GM23338 (cell line): ENCODE data around the gene SERPINA9. TPM values are rescaled to one million over a fixed set of nuclear protein-coding genes. Genes with fewer than 3 reads are reported as not detected.

Experiments
- ATAC-seq: fragments of 200-7000 bp; cut with Tn5 transposase; 3 replicates; pipeline ENCODE4 v1.9.1; 2020
- DNase-seq: peaks from one replicate; pipeline ENCODE4 v3.0.0-alpha.2; 2015; ENCODE audit warnings: low spot score
- H2AFZ ChIP-seq: fragments of 200-600 bp; sonication (generic); 2 replicates; pipeline ENCODE4 v1.8.0; 2016; ENCODE audit warnings: antibody characterized with exemption, mild to moderate bottlenecking, moderate library complexity
- H3F3A ChIP-seq: fragments of 200-600 bp; sonication (generic); replicated peaks from 2 replicates; pipeline ENCODE4 v1.8.0; 2017; ENCODE audit warnings: antibody characterized with exemption, mixed run types, low read depth
- H3K27ac ChIP-seq: fragments of 200-600 bp; sonication (generic); 2 replicates; pipeline ENCODE4 v1.6.1; 2016; ENCODE audit warnings: low read depth
- H3K27me3 ChIP-seq: fragments of 200-600 bp; sonication (generic); 2 replicates; pipeline ENCODE4 v1.8.0; 2016; ENCODE audit warnings: mild to moderate bottlenecking, mixed run types, moderate library complexity; ENCODE audit not compliant: insufficient read depth
- H3K36me3 ChIP-seq: fragments of 200-600 bp; sonication (generic); 2 replicates; pipeline ENCODE4 v1.8.0; 2016; ENCODE audit warnings: mild to moderate bottlenecking; ENCODE audit not compliant: insufficient read depth
- H3K4me1 ChIP-seq: fragments of 200-600 bp; sonication (generic); 2 replicates; pipeline ENCODE4 v1.8.0; 2016; ENCODE audit warnings: mild to moderate bottlenecking, moderate library complexity; ENCODE audit not compliant: insufficient read depth
- H3K4me2 ChIP-seq: fragments of 200-600 bp; sonication (generic); 2 replicates; pipeline ENCODE4 v1.7.1; 2017; ENCODE audit warnings: mixed run types
- H3K4me3 ChIP-seq: fragments of 200-600 bp; sonication (generic); 2 replicates; pipeline ENCODE4 v1.6.1; 2016; ENCODE audit warnings: mixed run types
- H3K79me2 ChIP-seq: fragments of 200-600 bp; sonication (generic); replicated peaks from 2 replicates; pipeline ENCODE4 v1.8.0; 2017; ENCODE audit warnings: mild to moderate bottlenecking; ENCODE audit not compliant: insufficient read depth
- H3K9me2 ChIP-seq: fragments of 200-600 bp; sonication (generic); 2 replicates; pipeline ENCODE4 v1.8.0; 2017; ENCODE audit not compliant: insufficient read depth
- H4K20me1 ChIP-seq: fragments of 200-600 bp; sonication (generic); replicated peaks from 2 replicates; pipeline ENCODE4 v1.8.0; 2017; ENCODE audit warnings: mild to moderate bottlenecking; ENCODE audit not compliant: insufficient read depth
- H3K27ac Mint-ChIP-seq: 2 replicates; pipeline ENCODE4 v1.8.0; 2020; ENCODE audit warnings: inconsistent platforms, mild to moderate bottlenecking, moderate library complexity, mixed read lengths
- H3K27me3 Mint-ChIP-seq: 3 replicates; pipeline ENCODE4 v1.8.0; 2022; ENCODE audit warnings: low read depth, mild to moderate bottlenecking, moderate library complexity, mixed read lengths, inconsistent platforms; ENCODE audit not compliant: insufficient read depth, poor library complexity
- H3K36me3 Mint-ChIP-seq: 3 replicates; pipeline ENCODE4 v1.8.0; 2021; ENCODE audit warnings: low read depth, mild to moderate bottlenecking, inconsistent platforms, moderate library complexity, mixed read lengths
- H3K4me1 Mint-ChIP-seq: 3 replicates; pipeline ENCODE4 v1.8.0; 2020; ENCODE audit warnings: mild to moderate bottlenecking, inconsistent platforms, mixed read lengths
- H3K4me3 Mint-ChIP-seq: 3 replicates; pipeline ENCODE4 v1.8.0; 2021; ENCODE audit warnings: moderate library complexity, mild to moderate bottlenecking, inconsistent platforms, mixed read lengths
- H3K9me3 Mint-ChIP-seq: 3 replicates; pipeline ENCODE4 v1.8.0; 2020; ENCODE audit warnings: moderate library complexity, mild to moderate bottlenecking, inconsistent platforms, mixed read lengths
- CREB1 ChIP-seq: fragments of 250-450 bp; sonication (Bioruptor Pico); IDR thresholded peaks from 2 replicates; pipeline ENCODE4 v1.5.0; 2020; ENCODE audit warnings: low read depth, mild to moderate bottlenecking, moderate library complexity
- CTCF ChIP-seq, 2 experiments: fragments of 200-600 bp in 1 of 2; sonication (generic) in 1 of 2; conservative IDR thresholded peaks; 2 replicates each; pipeline versions ENCODE4 v1.5.1 to v1.6.1; 2016 to 2017; ENCODE audit warnings: antibody characterized with exemption in 2 of 2, low read depth in 2 of 2, mild to moderate bottlenecking in 2 of 2, moderate library complexity in 1 of 2
- ETS1 ChIP-seq: IDR thresholded peaks from 2 replicates; pipeline ENCODE4 v1.6.1; 2016; ENCODE audit warnings: antibody characterized with exemption
- EZH2 ChIP-seq: fragments of 200-600 bp; sonication (generic); IDR thresholded peaks from one replicate; pipeline ENCODE4 v1.8.0; 2017; ENCODE audit warnings: antibody characterized with exemption, mild to moderate bottlenecking, low read depth; ENCODE audit not compliant: unreplicated experiment
- EZH2phosphoT487 ChIP-seq: fragments of 200-600 bp; sonication (generic); IDR thresholded peaks from one replicate; pipeline ENCODE4 v1.8.1; 2018; ENCODE audit warnings: antibody characterized with exemption; ENCODE audit not compliant: unreplicated experiment
- JUNB ChIP-seq: IDR thresholded peaks from one replicate; pipeline ENCODE4 v1.6.1; 2016; ENCODE audit warnings: antibody characterized with exemption; ENCODE audit not compliant: unreplicated experiment
- NANOG ChIP-seq: IDR thresholded peaks from 2 replicates; pipeline ENCODE4 v1.6.1; 2016; ENCODE audit warnings: antibody characterized with exemption, borderline replicate concordance
- POLR2AphosphoS5 ChIP-seq: IDR thresholded peaks from 2 replicates; pipeline ENCODE4 v1.6.1; 2016; ENCODE audit warnings: antibody characterized with exemption, low read depth
- REST ChIP-seq: IDR thresholded peaks from one replicate; pipeline ENCODE4 v1.6.1; 2018; ENCODE audit warnings: antibody characterized with exemption; ENCODE audit not compliant: unreplicated experiment
- STAT1 ChIP-seq: IDR thresholded peaks from one replicate; pipeline ENCODE4 v1.6.1; 2016; ENCODE audit warnings: antibody characterized with exemption; ENCODE audit not compliant: unreplicated experiment
- ZNF114 ChIP-seq: fragments of 250-450 bp; sonication (Bioruptor Pico); IDR thresholded peaks from 2 replicates; pipeline ENCODE4 v1.5.0; 2020; ENCODE audit warnings: mild to moderate bottlenecking, moderate library complexity
- ZNF331 ChIP-seq: fragments of 250-450 bp; sonication (Bioruptor Pico); IDR thresholded peaks from 2 replicates; pipeline ENCODE4 v1.5.0; 2020; ENCODE audit warnings: low read depth, mild to moderate bottlenecking, moderate library complexity
- ZNF462 ChIP-seq: fragments of 250-450 bp; sonication (Bioruptor Pico); IDR thresholded peaks from 2 replicates; pipeline ENCODE4 v1.5.0; 2020; ENCODE audit warnings: mild to moderate bottlenecking, moderate library complexity
- polyA plus RNA-seq: library from polyadenylated mRNA; unstranded; fragments of >200 nt; fragmentation: Nextera tagmentation; extraction: Ambion mirVana; gene quantifications from 2 replicates; pipeline ENCODE4 v1.2.1, GENCODE V29; 2016
- total RNA-seq: library from RNA; depleted of rRNA; stranded (reverse); fragments of >200 nt; shearing (Covaris generic); gene quantifications from 2 replicates; pipeline ENCODE4 v1.2.3, GENCODE V29; 2014

SERPINA9 gene
- total and polyA plus RNA-seq, 2 experiments from 2014 or later, result not detected

- H3K36me3 Mint-ChIP-seq, result peaks cover 5% of the 10 kb centered on the region
Observed at GRCh38 chr14:94472842-94473241, 3.2 kb downstream of the SERPINA9 start.

More at GRCh38 chr14:94472842-94473241, 3.2 kb downstream of the SERPINA9 start:
- TF ChIP-seq POLR2AphosphoS5, result no peak
- no peak for TF ChIP-seq JUNB
- no peak for TF ChIP-seq ETS1
- no peak for TF ChIP-seq ZNF114
- no peak for TF ChIP-seq ZNF331 (CRISPR knock-in tag)
- no peak for TF ChIP-seq EZH2
- TF ChIP-seq STAT1, result no peak
- TF ChIP-seq CREB1 (CRISPR knock-in tag), result no peak
- no peak for TF ChIP-seq CTCF (conservative IDR thresholded peaks at IDR 0.05; ENCODE audit: low read depth in 2 of 2)
- no peak for TF ChIP-seq NANOG
- no peak for TF ChIP-seq EZH2phosphoT487
- TF ChIP-seq REST, result no peak
- no peak for TF ChIP-seq ZNF462 (CRISPR knock-in tag)
- H3K79me2 ChIP-seq, result no peaks in the 10 kb centered on the region
- Mint-ChIP-seq H3K4me3 (no peak overlapping the region), H3K4me1 (no peaks in the 10 kb centered on the region; the same call in 2 of the 3 replicates), H3K27ac (no peak overlapping the region), H3K9me3 (peaks cover 9% of the 10 kb centered on the region), H3K27me3 (peaks cover 4% of the 10 kb centered on the region)
- no peak overlapping the region for H3K4me2 ChIP-seq
- no peak for DNase-seq
- H3K9me2 ChIP-seq, result peaks cover 15% of the 10 kb centered on the region
- no peak overlapping the region for H3K27ac ChIP-seq
- no peak overlapping the region for H2AFZ ChIP-seq
- no peak for ATAC-seq
- H3K4me3 ChIP-seq, result no peak overlapping the region
- no peaks in the 10 kb centered on the region for H3K36me3 ChIP-seq
- H3K27me3 ChIP-seq, result no peaks in the 10 kb centered on the region
- H3F3A ChIP-seq, result no peaks in the 10 kb centered on the region
- no peaks in the 10 kb centered on the region for H4K20me1 ChIP-seq
- H3K4me1 ChIP-seq, result no peaks in the 10 kb centered on the region
